MCF 10A (cell line): ENCODE data around the gene C9orf85. TPM values are rescaled to one million over a fixed set of nuclear protein-coding genes. Genes with fewer than 3 reads are reported as not detected.
A peak's percentile ranks its signal among the peaks of the same experiment; 100 is the strongest.

Source experiments
- BruUV-seq: library from RNA; stranded (reverse); fragments of 400-500 nt; replicated peaks from 2 replicates; lab custom pipeline; 2021; lab: Mats Ljungman, UMichigan
- CTCF ChIA-PET: fragments of 300-600 bp; sonication (Branson Sonifier 250); formaldehyde crosslinking; extraction: SDS; loops from one replicate; lab custom pipeline; 2021; ENCODE audit warnings: antibody characterized with exemption, inconsistent platforms; lab: Yijun Ruan, JAX
- POLR2A ChIA-PET: fragments of 300-600, 350-650 bp; sonication (Branson Sonifier 250); formaldehyde crosslinking; extraction: SDS; loops from one replicate; lab custom pipeline; 2020; ENCODE audit warnings: antibody characterized with exemption, inconsistent platforms; lab: Yijun Ruan, JAX
- DNase-seq: peaks from one replicate; pipeline ENCODE4 v3.0.0-alpha.2; 2018; ENCODE audit not compliant: unreplicated experiment
- H3K27ac Mint-ChIP-seq: one replicate; pipeline ENCODE4 v1.8.0; 2022; ENCODE audit warnings: mild to moderate bottlenecking, low read depth, mixed read lengths; ENCODE audit not compliant: unreplicated experiment
- H3K27me3 Mint-ChIP-seq: one replicate; pipeline ENCODE4 v1.8.0; 2022; ENCODE audit warnings: mixed read lengths; ENCODE audit not compliant: insufficient read depth, unreplicated experiment
- H3K36me3 Mint-ChIP-seq: one replicate; pipeline ENCODE4 v1.8.0; 2022; ENCODE audit warnings: mild to moderate bottlenecking, moderate library complexity, mixed read lengths; ENCODE audit not compliant: insufficient read depth, unreplicated experiment
- H3K4me1 Mint-ChIP-seq: one replicate; pipeline ENCODE4 v1.8.0; 2022; ENCODE audit warnings: mixed read lengths; ENCODE audit not compliant: insufficient read depth, unreplicated experiment
- H3K4me3 Mint-ChIP-seq: one replicate; pipeline ENCODE4 v1.8.0; 2022; ENCODE audit warnings: mild to moderate bottlenecking, moderate library complexity, mixed read lengths; ENCODE audit not compliant: unreplicated experiment
- H3K9me3 Mint-ChIP-seq: one replicate; pipeline ENCODE4 v1.8.0; 2022; ENCODE audit warnings: mixed read lengths; ENCODE audit not compliant: unreplicated experiment
- intact Hi-C: fragments of 100-400 bp; cut with micrococcal nuclease; formaldehyde crosslinking; loops from 2 replicates; pipeline ENCODE4 v1.14.1; 2022
- total RNA-seq: library from RNA; stranded (reverse); gene quantifications from 2 replicates; pipeline ENCODE4 v1.2.3, GENCODE V29; 2022
- TF ChIP-seq, protein P1 (sequence below): fragments of 200-600 bp; IDR thresholded peaks from one replicate; pipeline ENCODE4 v1.8.0; 2022; ENCODE audit warnings: antibody characterized with exemption, mild to moderate bottlenecking; ENCODE audit not compliant: unreplicated experiment

C9orf85 gene
- total RNA-seq, 1 experiment from 2014 or later: 19.6 TPM

DNA sequence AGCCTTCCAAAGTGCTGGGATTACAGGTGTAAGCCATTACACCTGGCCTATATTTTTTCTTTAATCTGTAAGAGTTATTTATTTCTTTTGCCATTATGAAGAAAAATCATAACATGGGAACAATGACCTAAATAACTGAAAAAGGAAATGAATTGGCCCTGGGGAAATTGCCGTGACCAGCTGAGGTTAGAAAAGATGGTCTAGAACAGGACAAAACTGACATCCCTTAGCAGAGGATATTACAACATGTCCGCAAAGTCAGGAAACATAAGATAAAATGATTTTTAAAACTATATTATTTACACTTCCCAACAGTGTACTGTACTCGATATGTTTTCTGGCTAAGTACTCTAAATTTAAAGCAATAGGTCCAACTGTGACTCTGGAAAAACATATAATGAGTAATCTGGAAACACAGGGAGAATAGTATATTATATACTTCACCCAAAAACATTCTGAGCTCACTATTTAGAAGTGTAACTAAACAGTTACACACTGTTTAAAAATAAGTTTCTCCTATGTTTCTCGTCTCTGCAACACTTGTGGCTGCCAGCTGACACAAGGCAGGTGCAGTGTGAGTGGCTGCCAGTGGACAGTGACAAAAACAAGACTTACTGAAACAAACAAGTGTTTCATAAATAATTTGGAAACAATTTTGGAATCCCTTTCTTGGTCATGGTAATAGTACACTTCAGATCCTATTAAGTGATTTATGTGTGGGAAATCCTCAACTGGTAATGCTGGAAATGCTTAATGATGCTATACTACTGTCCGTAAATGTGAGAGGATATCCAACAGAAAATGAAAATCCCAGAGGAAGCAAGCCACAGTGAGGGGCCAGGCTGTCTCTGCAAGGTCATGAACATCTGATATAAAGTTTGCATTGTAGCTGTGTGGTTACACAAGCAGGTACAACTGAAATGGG, 69.1 kb downstream of the C9orf85 start:
- ChIA-PET CTCF (interaction anchor here (0.5 to 2.3 kb wide), 5 partner anchors 37 to 578 kb away, joined by 3 to 8 read pairs (median 3); no protein-coding TSS in a partner anchor), POLR2A (no interaction called here)
- H3K4me1 Mint-ChIP-seq: peaks cover 17% of the 10 kb centered on the region

DNA sequence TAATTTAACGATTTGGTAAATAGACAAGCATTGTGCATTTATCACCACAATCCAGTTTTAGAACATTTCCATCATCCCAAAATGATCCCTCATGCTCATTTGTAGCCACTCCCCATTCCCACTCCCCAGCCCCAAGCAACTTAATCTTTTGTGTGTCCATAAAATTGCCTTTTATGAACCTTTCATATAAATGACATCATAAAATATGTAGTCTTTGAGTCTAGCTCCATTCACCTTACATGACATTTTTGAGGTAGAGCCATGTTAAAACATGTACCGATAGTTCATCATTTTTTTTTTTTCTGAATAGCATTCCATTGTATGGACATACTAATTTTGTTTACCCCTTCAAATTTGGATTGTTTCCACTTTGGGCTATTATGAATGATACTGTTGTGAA, 70.5 kb downstream of the C9orf85 start:
- Mint-ChIP-seq H3K27ac (no peak overlapping the region), H3K4me3 (no peak overlapping the region), H3K36me3 (peaks cover 4% of the 10 kb centered on the region), H3K27me3 (no peaks in the 10 kb centered on the region), H3K9me3 (no peaks in the 10 kb centered on the region), H3K4me1 (peaks cover 17% of the 10 kb centered on the region)
- ChIA-PET POLR2A (interaction anchor here (0.6 kb wide), 2 partner anchors 21 to 24 kb away, joined by 3 read pairs; no protein-coding TSS in a partner anchor), CTCF (interaction anchor here (0.5 to 2.3 kb wide), 5 partner anchors 9 to 829 kb away, joined by 3 to 8 read pairs (median 4); no protein-coding TSS in a partner anchor)
- no TSS peak for BruUV-seq
- intact Hi-C loops: no loop called here
- TF ChIP-seq, protein P1, sequence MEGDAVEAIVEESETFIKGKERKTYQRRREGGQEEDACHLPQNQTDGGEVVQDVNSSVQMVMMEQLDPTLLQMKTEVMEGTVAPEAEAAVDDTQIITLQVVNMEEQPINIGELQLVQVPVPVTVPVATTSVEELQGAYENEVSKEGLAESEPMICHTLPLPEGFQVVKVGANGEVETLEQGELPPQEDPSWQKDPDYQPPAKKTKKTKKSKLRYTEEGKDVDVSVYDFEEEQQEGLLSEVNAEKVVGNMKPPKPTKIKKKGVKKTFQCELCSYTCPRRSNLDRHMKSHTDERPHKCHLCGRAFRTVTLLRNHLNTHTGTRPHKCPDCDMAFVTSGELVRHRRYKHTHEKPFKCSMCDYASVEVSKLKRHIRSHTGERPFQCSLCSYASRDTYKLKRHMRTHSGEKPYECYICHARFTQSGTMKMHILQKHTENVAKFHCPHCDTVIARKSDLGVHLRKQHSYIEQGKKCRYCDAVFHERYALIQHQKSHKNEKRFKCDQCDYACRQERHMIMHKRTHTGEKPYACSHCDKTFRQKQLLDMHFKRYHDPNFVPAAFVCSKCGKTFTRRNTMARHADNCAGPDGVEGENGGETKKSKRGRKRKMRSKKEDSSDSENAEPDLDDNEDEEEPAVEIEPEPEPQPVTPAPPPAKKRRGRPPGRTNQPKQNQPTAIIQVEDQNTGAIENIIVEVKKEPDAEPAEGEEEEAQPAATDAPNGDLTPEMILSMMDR: no peak
- no peak for DNase-seq

More for the DNA sequence above, 69.1 kb downstream of the C9orf85 start:
- H3K36me3 Mint-ChIP-seq: peaks cover 8% of the 10 kb centered on the region
- intact Hi-C loops: no loop called here
- BruUV-seq: no TSS peak
- no peaks in the 10 kb centered on the region for H3K9me3 Mint-ChIP-seq
- no peak overlapping the region for H3K4me3 Mint-ChIP-seq
- H3K27ac Mint-ChIP-seq: no peak overlapping the region
- no peaks in the 10 kb centered on the region for H3K27me3 Mint-ChIP-seq
- DNase-seq: no peak
- TF ChIP-seq, protein P1: no peak

DNA sequence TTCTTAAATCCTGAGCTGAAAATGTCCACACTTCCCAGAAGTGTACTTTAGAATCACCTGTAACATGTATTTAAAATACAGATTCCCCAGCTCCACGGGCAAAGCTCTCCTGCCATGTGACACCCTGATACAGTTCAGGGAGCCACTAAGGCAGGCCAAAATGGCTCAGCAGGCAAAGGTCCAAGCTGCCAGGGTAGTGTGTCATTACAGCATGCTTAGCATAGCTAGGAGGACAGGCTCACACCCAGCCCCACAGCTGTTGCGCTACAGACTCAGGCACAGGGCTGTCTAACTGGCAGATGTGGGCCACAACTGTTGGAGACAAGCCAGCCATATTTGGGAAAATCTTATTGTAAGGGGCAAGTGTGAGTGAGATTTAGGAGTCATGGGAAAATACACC, 73.0 kb downstream of the C9orf85 start:
- H3K27me3 Mint-ChIP-seq: no peaks in the 10 kb centered on the region
- DNase-seq: peak; percentile 50
- TF ChIP-seq, protein P1: no peak
- BruUV-seq: no TSS peak
- ChIA-PET CTCF (interaction anchor here (0.6 to 1.8 kb wide), 4 partner anchors 15 to 290 kb away, joined by 3 to 10 read pairs (median 4); no protein-coding TSS in a partner anchor), POLR2A (no interaction called here)
- H3K4me3 Mint-ChIP-seq: peak overlapping the region; percentile 17
- intact Hi-C loops: no loop called here
- H3K4me1 Mint-ChIP-seq: peaks cover 17% of the 10 kb centered on the region
- H3K27ac Mint-ChIP-seq: peak overlapping the region; percentile 33
- H3K9me3 Mint-ChIP-seq: no peaks in the 10 kb centered on the region
- H3K36me3 Mint-ChIP-seq: peaks cover 4% of the 10 kb centered on the region

DNA sequence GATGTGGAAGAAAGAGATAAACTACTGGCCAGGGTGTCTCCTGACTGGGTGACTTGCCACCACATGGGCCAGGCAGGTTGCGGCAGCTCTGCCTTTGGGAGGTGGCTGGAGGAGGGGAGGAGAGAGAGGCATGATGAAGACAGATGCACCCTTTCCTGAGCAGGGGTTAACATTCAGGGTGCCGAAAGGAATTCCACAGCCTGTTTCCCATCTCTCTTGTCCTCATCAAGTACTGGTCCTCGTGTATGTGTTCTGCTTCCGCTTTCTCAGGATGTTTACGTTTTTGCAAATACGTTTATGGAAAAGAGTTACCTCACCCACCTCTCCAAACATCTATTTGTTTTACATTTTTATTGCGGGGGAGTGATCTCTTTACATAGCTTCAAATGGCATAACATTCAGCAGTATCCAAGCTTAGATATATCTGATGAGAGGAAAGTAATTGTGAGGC, 73.4 kb downstream of the C9orf85 start:
- Mint-ChIP-seq H3K36me3 (peaks cover 4% of the 10 kb centered on the region), H3K4me3 (no peak overlapping the region), H3K9me3 (no peaks in the 10 kb centered on the region), H3K4me1 (peaks cover 17% of the 10 kb centered on the region), H3K27me3 (no peaks in the 10 kb centered on the region), H3K27ac (no peak overlapping the region)
- no peak for DNase-seq
- TF ChIP-seq, protein P1: no peak
- CTCF ChIA-PET: interaction anchor here (0.6 to 1.8 kb wide), 6 partner anchors 15 to 289 kb away, joined by 3 to 10 read pairs (median 4); no protein-coding TSS in a partner anchor
- no TSS peak for BruUV-seq
- POLR2A ChIA-PET: no interaction called here
- intact Hi-C loops: no loop called here
